ENCODE data around the gene TXNDC17. TPM values are rescaled to one million over a fixed set of nuclear protein-coding genes. Genes with fewer than 3 reads are reported as not detected.

The TXNDC17 gene
- total RNA-seq, 1 experiment from 2014 or later, result 151 TPM

DNA sequence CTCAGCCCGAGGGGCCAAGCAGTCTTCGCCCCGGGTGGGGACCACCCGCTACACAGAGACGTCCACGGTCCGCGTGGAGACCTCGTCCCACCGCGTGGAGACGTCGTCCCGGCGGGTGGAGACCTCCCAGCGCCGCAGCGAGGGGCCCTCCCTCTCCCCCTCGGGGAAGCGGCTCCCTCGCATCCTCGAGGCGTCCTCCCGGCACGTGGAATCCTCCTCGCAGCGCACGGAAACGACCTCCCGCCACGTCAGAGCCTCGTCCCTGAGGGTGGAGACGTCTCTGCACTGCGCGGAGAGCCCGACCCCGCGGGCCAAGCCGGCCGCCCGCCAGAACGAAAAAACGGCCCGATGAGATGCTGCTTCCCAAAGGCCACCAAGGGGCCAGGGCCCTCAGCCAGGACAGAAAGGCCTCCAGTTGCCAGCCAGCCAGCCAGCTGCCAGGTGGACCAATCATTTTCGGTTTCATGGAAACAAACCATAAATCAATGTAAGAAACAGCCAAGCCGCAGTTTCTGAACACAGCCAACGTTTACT, 11.1 kb downstream of the TXNDC17 start:
- ChIA-PET CTCF (interaction anchor here (1.0 to 1.4 kb wide), 3 partner anchors 12 to 179 kb away, joined by 3 to 4 read pairs (median 4); partner anchors contain the start of gene KIAA0753), POLR2A (interaction anchor here (1.0 kb wide), 1 partner anchor 208 kb away, joined by 3 read pairs; the partner anchor contains the start of gene PIMREG)
- ATAC-seq, result no peak
- Mint-ChIP-seq H3K27ac (no peak overlapping the region), H3K36me3 (peaks cover 20% of the 10 kb centered on the region), H3K4me3 (peak overlapping the region; percentile 99), H3K9me3 (no peaks in the 10 kb centered on the region), H3K27me3 (ENCODE audit: low read depth) (peaks cover 35% of the 10 kb centered on the region), H3K4me1 (peaks cover 50% of the 10 kb centered on the region)
- no peak for DNase-seq (ENCODE audit: low spot score)
- TF ChIP-seq ZNF138 (CRISPR knock-in tag; conservative IDR thresholded peaks at IDR 0.05) (no peak), ZBTB21 (CRISPR knock-in tag; IDR thresholded peaks at IDR 0.05; ENCODE audit: borderline replicate concordance) (peak; percentile 79; the same call in 1 of the 2 replicates), IRF2 (CRISPR knock-in tag; IDR thresholded peaks at IDR 0.05; ENCODE audit: borderline replicate concordance, low read depth) (no peak), CBFB (CRISPR knock-in tag; IDR thresholded peaks at IDR 0.05; ENCODE audit: low read depth) (no peak), GRHL2 (CRISPR knock-in tag; IDR thresholded peaks at IDR 0.05; ENCODE audit: insufficient replicate concordance, severe bottlenecking) (no peak), GABPB1 (CRISPR knock-in tag; IDR thresholded peaks at IDR 0.05) (peak; percentile 72), RORB (CRISPR knock-in tag; IDR thresholded peaks at IDR 0.05) (no peak), ESRRA (CRISPR knock-in tag; IDR thresholded peaks at IDR 0.05; ENCODE audit: borderline replicate concordance) (peak; percentile 95), GTF2I (CRISPR knock-in tag; conservative IDR thresholded peaks at IDR 0.05) (no peak), MYBL2 (CRISPR knock-in tag; IDR thresholded peaks at IDR 0.05) (peak; percentile 76), ZNF671 (CRISPR knock-in tag; IDR thresholded peaks at IDR 0.05) (no peak), ZNF219 (CRISPR knock-in tag; IDR thresholded peaks at IDR 0.05; ENCODE audit: borderline replicate concordance) (peak; percentile 64; the same call in 1 of the 2 replicates), SOX15 (CRISPR knock-in tag; IDR thresholded peaks at IDR 0.05) (no peak), JUN (CRISPR knock-in tag; IDR thresholded peaks at IDR 0.05) (peak; percentile 61; the same call in 1 of the 2 replicates), EMX1 (CRISPR knock-in tag; IDR thresholded peaks at IDR 0.05) (no peak), NFATC4 (CRISPR knock-in tag; IDR thresholded peaks at IDR 0.05) (no peak)
- TF ChIP-seq, protein P1, sequence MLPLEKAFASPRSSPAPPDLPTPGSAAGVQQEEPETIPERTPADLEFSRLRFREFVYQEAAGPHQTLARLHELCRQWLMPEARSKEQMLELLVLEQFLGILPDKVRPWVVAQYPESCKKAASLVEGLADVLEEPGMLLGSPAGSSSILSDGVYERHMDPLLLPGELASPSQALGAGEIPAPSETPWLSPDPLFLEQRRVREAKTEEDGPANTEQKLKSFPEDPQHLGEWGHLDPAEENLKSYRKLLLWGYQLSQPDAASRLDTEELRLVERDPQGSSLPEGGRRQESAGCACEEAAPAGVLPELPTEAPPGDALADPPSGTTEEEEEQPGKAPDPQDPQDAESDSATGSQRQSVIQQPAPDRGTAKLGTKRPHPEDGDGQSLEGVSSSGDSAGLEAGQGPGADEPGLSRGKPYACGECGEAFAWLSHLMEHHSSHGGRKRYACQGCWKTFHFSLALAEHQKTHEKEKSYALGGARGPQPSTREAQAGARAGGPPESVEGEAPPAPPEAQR (CRISPR knock-in tag; IDR thresholded peaks at IDR 0.05), result no peak
- TF ChIP-seq, protein P2, sequence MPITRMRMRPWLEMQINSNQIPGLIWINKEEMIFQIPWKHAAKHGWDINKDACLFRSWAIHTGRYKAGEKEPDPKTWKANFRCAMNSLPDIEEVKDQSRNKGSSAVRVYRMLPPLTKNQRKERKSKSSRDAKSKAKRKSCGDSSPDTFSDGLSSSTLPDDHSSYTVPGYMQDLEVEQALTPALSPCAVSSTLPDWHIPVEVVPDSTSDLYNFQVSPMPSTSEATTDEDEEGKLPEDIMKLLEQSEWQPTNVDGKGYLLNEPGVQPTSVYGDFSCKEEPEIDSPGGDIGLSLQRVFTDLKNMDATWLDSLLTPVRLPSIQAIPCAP (CRISPR knock-in tag; IDR thresholded peaks at IDR 0.05), result peak; percentile 86
- TF ChIP-seq, protein P3, sequence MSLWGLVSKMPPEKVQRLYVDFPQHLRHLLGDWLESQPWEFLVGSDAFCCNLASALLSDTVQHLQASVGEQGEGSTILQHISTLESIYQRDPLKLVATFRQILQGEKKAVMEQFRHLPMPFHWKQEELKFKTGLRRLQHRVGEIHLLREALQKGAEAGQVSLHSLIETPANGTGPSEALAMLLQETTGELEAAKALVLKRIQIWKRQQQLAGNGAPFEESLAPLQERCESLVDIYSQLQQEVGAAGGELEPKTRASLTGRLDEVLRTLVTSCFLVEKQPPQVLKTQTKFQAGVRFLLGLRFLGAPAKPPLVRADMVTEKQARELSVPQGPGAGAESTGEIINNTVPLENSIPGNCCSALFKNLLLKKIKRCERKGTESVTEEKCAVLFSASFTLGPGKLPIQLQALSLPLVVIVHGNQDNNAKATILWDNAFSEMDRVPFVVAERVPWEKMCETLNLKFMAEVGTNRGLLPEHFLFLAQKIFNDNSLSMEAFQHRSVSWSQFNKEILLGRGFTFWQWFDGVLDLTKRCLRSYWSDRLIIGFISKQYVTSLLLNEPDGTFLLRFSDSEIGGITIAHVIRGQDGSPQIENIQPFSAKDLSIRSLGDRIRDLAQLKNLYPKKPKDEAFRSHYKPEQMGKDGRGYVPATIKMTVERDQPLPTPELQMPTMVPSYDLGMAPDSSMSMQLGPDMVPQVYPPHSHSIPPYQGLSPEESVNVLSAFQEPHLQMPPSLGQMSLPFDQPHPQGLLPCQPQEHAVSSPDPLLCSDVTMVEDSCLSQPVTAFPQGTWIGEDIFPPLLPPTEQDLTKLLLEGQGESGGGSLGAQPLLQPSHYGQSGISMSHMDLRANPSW (CRISPR knock-in tag; conservative IDR thresholded peaks at IDR 0.05; ENCODE audit: low read depth), result no peak
- TF ChIP-seq, protein P4, sequence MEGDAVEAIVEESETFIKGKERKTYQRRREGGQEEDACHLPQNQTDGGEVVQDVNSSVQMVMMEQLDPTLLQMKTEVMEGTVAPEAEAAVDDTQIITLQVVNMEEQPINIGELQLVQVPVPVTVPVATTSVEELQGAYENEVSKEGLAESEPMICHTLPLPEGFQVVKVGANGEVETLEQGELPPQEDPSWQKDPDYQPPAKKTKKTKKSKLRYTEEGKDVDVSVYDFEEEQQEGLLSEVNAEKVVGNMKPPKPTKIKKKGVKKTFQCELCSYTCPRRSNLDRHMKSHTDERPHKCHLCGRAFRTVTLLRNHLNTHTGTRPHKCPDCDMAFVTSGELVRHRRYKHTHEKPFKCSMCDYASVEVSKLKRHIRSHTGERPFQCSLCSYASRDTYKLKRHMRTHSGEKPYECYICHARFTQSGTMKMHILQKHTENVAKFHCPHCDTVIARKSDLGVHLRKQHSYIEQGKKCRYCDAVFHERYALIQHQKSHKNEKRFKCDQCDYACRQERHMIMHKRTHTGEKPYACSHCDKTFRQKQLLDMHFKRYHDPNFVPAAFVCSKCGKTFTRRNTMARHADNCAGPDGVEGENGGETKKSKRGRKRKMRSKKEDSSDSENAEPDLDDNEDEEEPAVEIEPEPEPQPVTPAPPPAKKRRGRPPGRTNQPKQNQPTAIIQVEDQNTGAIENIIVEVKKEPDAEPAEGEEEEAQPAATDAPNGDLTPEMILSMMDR (IDR thresholded peaks at IDR 0.05), result no peak
- TF ChIP-seq, protein P5, sequence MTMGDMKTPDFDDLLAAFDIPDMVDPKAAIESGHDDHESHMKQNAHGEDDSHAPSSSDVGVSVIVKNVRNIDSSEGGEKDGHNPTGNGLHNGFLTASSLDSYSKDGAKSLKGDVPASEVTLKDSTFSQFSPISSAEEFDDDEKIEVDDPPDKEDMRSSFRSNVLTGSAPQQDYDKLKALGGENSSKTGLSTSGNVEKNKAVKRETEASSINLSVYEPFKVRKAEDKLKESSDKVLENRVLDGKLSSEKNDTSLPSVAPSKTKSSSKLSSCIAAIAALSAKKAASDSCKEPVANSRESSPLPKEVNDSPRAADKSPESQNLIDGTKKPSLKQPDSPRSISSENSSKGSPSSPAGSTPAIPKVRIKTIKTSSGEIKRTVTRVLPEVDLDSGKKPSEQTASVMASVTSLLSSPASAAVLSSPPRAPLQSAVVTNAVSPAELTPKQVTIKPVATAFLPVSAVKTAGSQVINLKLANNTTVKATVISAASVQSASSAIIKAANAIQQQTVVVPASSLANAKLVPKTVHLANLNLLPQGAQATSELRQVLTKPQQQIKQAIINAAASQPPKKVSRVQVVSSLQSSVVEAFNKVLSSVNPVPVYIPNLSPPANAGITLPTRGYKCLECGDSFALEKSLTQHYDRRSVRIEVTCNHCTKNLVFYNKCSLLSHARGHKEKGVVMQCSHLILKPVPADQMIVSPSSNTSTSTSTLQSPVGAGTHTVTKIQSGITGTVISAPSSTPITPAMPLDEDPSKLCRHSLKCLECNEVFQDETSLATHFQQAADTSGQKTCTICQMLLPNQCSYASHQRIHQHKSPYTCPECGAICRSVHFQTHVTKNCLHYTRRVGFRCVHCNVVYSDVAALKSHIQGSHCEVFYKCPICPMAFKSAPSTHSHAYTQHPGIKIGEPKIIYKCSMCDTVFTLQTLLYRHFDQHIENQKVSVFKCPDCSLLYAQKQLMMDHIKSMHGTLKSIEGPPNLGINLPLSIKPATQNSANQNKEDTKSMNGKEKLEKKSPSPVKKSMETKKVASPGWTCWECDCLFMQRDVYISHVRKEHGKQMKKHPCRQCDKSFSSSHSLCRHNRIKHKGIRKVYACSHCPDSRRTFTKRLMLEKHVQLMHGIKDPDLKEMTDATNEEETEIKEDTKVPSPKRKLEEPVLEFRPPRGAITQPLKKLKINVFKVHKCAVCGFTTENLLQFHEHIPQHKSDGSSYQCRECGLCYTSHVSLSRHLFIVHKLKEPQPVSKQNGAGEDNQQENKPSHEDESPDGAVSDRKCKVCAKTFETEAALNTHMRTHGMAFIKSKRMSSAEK (CRISPR knock-in tag; IDR thresholded peaks at IDR 0.05; ENCODE audit: borderline replicate concordance), result no peak
- TF ChIP-seq, protein P6, sequence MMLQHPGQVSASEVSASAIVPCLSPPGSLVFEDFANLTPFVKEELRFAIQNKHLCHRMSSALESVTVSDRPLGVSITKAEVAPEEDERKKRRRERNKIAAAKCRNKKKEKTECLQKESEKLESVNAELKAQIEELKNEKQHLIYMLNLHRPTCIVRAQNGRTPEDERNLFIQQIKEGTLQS (CRISPR knock-in tag; conservative IDR thresholded peaks at IDR 0.05), result no peak
- TF ChIP-seq, protein P7, sequence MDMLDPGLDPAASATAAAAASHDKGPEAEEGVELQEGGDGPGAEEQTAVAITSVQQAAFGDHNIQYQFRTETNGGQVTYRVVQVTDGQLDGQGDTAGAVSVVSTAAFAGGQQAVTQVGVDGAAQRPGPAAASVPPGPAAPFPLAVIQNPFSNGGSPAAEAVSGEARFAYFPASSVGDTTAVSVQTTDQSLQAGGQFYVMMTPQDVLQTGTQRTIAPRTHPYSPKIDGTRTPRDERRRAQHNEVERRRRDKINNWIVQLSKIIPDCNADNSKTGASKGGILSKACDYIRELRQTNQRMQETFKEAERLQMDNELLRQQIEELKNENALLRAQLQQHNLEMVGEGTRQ (CRISPR knock-in tag; IDR thresholded peaks at IDR 0.05), result no peak
- TF ChIP-seq, protein P8, sequence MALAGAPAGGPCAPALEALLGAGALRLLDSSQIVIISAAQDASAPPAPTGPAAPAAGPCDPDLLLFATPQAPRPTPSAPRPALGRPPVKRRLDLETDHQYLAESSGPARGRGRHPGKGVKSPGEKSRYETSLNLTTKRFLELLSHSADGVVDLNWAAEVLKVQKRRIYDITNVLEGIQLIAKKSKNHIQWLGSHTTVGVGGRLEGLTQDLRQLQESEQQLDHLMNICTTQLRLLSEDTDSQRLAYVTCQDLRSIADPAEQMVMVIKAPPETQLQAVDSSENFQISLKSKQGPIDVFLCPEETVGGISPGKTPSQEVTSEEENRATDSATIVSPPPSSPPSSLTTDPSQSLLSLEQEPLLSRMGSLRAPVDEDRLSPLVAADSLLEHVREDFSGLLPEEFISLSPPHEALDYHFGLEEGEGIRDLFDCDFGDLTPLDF (CRISPR knock-in tag; IDR thresholded peaks at IDR 0.05), result peak; percentile 78
- TF ChIP-seq, protein P9, sequence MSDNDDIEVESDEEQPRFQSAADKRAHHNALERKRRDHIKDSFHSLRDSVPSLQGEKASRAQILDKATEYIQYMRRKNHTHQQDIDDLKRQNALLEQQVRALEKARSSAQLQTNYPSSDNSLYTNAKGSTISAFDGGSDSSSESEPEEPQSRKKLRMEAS (CRISPR knock-in tag; IDR thresholded peaks at IDR 0.05), result peak; percentile 93
